Measurements from ENCODE around the gene GJA4.

Gene GJA4

DNA sequence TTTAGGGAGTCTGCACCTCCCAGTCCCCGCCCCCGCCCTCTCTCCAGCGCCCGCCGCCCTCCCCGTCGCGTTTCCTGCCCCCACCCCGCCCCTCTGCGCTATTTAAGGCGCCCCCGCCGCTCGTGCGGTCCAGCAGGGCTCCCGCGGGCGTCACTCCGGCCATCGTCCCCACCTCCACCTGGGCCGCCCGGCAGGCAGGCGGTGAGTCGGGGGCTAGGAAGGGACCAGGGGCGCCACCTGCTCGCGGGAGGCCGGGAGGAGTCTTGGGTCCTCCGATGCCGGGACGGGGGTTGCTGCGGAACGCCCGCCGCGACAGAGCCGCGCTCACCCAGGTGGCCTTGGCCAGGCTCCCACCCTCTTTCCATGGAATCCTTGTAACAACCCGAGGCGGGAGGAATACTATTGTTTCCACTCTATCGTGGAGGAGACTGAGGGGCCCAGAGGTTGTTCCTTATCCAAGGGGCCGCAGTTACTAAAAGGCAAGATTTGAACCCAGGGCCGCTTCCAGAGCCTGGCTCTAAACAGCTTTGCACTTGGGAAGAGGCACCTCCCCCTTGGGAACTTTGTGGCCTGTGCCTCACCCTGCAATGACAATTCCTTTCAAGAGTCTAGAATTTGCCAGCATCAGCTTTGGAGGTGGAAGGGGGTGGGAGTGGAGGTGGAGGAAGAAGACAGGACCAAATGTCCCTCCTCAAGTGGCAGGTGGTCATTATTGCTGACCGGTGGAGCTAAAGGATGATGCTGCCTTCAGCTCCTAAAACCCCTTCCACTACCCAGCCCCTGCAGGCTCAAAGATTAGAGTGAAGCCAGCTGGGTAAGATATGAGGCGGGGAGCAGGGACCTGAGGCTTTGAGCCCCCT, at the start of gene GJA4:
TSS of gene GJA4 (plus strand) at position 132 of the 860 bp plus-strand sequence. CDS start 1,215 bp downstream, outside the sequence.
- DNase-seq (ENCODE audit: insufficient read length, low spot score) = no peak
- TF ChIP-seq, protein P1, sequence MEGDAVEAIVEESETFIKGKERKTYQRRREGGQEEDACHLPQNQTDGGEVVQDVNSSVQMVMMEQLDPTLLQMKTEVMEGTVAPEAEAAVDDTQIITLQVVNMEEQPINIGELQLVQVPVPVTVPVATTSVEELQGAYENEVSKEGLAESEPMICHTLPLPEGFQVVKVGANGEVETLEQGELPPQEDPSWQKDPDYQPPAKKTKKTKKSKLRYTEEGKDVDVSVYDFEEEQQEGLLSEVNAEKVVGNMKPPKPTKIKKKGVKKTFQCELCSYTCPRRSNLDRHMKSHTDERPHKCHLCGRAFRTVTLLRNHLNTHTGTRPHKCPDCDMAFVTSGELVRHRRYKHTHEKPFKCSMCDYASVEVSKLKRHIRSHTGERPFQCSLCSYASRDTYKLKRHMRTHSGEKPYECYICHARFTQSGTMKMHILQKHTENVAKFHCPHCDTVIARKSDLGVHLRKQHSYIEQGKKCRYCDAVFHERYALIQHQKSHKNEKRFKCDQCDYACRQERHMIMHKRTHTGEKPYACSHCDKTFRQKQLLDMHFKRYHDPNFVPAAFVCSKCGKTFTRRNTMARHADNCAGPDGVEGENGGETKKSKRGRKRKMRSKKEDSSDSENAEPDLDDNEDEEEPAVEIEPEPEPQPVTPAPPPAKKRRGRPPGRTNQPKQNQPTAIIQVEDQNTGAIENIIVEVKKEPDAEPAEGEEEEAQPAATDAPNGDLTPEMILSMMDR (IDR thresholded peaks at IDR 0.05; ENCODE audit: insufficient read depth, missing control alignments) = no peak
- no peak for FAIRE-seq

DNA sequence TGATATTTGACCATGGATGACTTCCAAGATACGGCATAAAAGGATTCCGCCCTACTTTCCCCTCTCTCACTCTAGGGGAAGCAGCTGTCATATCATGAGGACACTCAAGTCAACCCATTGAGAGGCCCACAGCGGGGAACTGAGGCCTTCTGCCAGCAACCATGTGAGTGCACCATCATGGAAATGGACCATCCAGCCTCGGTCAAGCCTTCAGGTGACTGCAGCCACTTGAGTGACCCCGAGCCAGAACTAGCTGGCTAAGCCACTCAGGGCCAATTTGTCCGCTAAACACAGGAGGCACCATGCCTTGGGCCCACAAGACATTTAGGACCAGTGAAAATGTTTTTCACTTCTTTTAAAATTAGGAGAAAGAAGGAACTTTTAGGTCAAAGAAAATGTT, 49.0 kb upstream of the GJA4 start:
- TF ChIP-seq, protein P1 (IDR thresholded peaks at IDR 0.05; ENCODE audit: insufficient read depth, missing control alignments) = no peak
- FAIRE-seq (no peak), DNase-seq (ENCODE audit: insufficient read length, low spot score) (no peak)

DNA sequence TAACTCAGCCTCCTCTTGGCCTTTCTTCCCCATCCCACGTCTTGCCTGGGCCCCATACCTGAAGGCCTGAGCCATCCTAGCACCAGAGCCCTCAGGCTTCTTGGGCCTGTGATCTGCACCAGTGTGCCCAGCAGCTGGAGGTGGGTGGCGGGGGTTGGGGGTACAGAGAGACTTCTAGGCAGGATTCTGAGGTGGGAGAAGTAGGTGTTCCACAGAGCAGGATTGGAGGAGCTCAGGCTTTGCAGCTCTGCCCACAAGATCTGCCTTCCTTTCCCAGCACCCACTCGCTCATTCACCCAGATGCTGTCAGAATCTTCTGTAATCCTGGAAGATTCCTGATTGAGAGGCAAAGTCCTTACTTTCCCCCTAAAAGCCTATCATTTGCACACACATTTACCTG, 47.9 kb upstream of the GJA4 start:
- DNase-seq (ENCODE audit: insufficient read length, low spot score) (no peak), FAIRE-seq (no peak)
- TF ChIP-seq, protein P1 (IDR thresholded peaks at IDR 0.05; ENCODE audit: insufficient read depth, missing control alignments) = no peak

DNA sequence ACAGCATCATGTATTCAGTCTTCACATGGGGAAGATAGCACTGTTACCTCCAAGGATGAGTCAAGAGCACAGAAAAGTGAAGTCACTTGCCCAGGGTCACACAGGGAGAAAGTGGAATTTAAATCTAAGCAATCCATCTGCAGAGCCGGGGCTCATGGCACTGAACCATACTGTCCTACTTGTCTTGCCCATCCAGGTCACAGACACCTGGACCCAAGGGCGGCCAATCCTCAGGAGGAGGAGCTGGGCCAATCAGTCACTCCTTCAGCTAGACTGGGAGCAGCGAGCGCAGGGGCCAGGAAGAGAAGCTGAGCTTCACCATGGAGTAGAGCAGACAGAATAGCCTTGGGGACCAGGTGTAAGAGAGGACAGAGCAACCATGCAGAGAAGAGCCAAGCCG, 47.1 kb upstream of the GJA4 start:
- no peak for DNase-seq (ENCODE audit: insufficient read length, low spot score)
- TF ChIP-seq, protein P1 (IDR thresholded peaks at IDR 0.05; ENCODE audit: insufficient read depth, missing control alignments) = no peak
- no peak for FAIRE-seq

DNA sequence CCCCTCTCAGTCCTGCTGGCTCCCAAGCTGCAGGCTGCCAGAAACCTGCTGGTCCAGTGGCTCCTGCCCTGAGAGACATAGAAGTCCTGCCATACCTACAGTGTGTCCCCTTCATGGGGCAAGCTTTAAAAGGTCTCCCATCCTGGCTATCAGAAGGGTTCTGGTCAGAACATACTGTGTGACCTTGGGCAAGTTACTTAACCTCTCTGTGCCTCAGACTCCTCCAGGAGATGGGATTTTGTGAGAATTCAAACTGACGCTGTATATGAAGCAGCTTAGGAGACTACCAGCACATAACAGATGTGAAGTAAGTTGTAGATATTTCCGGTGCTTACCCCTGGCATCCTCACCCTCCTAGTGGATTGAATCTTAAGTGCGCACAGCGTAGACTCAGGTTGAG, 46.7 kb upstream of the GJA4 start:
- TF ChIP-seq, protein P1 (IDR thresholded peaks at IDR 0.05; ENCODE audit: insufficient read depth, missing control alignments) = no peak
- DNase-seq (ENCODE audit: insufficient read length, low spot score) (no peak), FAIRE-seq (no peak)

DNA sequence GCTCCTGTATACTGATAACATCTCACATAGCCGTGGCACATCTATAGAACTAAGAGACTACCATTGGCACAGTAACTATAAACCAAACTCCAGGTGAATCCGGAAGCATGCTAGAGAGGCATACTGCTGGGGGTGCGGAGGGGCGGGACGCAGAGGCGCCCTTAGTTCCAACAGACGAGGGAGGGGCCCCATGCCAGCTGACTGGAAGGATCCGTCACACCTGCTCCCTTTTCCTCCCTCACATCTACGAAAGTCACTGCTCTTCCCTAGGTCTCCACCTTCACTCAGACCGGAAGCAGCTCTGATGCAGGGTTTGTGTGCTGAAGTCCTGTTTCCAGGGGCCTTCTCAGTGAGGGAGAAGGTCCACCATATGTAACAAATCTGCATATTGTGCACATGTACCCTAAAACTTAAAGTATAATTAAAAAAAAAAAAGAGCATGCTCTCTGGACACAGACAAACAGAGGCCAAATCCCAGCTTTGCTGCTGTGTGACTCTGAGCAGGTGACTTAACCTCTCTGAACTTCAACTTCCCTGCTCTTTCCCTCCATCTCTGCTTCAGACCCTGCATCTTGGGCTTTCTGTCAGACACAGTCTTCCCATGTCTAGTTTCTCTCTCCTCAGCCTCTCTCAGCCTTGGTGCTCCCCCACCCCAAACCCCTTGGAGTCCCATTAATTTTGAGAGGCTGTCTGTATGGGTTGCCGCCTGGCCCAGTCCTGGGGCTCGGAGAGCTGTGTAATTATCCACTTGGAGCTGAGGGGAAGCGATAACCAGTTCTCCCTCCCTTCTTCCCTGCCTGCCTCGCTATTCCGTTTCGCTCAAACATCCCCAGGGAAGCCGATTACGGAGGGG, 45.8 kb upstream of the GJA4 start:
- DNase-seq (ENCODE audit: insufficient read length, low spot score) = no peak
- no peak for FAIRE-seq
- TF ChIP-seq, protein P1 (IDR thresholded peaks at IDR 0.05; ENCODE audit: insufficient read depth, missing control alignments) = no peak

Measured in D721Med (cell line).